OCI-LY7 (cell line): ENCODE results near the gene METTL17. TPM values are rescaled to one million over a fixed set of nuclear protein-coding genes. Genes with fewer than 3 reads are reported as not detected.

Source experiments
- BruUV-seq: library from RNA; stranded (reverse); fragments of 400-500 nt; replicated peaks from 2 replicates; lab custom pipeline; 2021; lab: Mats Ljungman, UMichigan
- CTCF ChIA-PET: fragments of 300-600 bp; sonication (Branson Sonifier 250); formaldehyde crosslinking; loops from one replicate; lab custom pipeline; 2022; ENCODE audit warnings: antibody characterized with exemption; ENCODE audit not compliant: unreplicated experiment; lab: Charles Lee
- POLR2A ChIA-PET: fragments of 300-600 bp; sonication (Branson Sonifier 250); formaldehyde crosslinking; loops from one replicate; lab custom pipeline; 2022; ENCODE audit warnings: antibody characterized with exemption; lab: Charles Lee
- DNase-seq: peaks from one replicate; pipeline ENCODE4 v3.0.0-alpha.2; 2015; ENCODE audit warnings: low spot score
- H2AFZ ChIP-seq: fragments of 200-600 bp; sonication (generic), shearing (Covaris generic); 2 replicates; pipeline ENCODE4 v1.6.1; 2014; ENCODE audit warnings: mild to moderate bottlenecking, antibody characterized with exemption, low read length, moderate library complexity
- H3K27ac ChIP-seq: fragments of 200-600 bp; sonication (generic); 2 replicates; pipeline ENCODE4 v1.5.1; 2014; ENCODE audit warnings: mixed run types, low read depth, mild to moderate bottlenecking, moderate library complexity, low read length, inconsistent platforms; ENCODE audit not compliant: poor library complexity, severe bottlenecking
- H3K36me3 ChIP-seq: fragments of 200-600 bp; sonication (generic); 2 replicates; pipeline ENCODE4 v1.6.1; 2014; ENCODE audit warnings: mild to moderate bottlenecking, antibody characterized with exemption, low read length, moderate library complexity, mixed read lengths; ENCODE audit not compliant: insufficient read depth
- H3K4me1 ChIP-seq: fragments of 200-600 bp; sonication (generic); 2 replicates; pipeline ENCODE4 v1.5.1; 2014; ENCODE audit warnings: mild to moderate bottlenecking, low read length; ENCODE audit not compliant: insufficient read depth, poor library complexity, severe bottlenecking
- H3K4me2 ChIP-seq: fragments of 200-600 bp; sonication (generic); 2 replicates; pipeline ENCODE4 v1.6.1; 2014; ENCODE audit warnings: mild to moderate bottlenecking, low read length
- H3K4me3 ChIP-seq: fragments of 200-600 bp; sonication (generic); 2 replicates; pipeline ENCODE4 v1.5.1; 2014; ENCODE audit warnings: mild to moderate bottlenecking, low read depth, low read length; ENCODE audit not compliant: poor library complexity, severe bottlenecking
- H3K79me2 ChIP-seq: fragments of 200-600 bp; sonication (generic); 2 replicates; pipeline ENCODE4 v1.6.1; 2016; ENCODE audit warnings: low read depth, mild to moderate bottlenecking, low read length, moderate library complexity, mixed read lengths; ENCODE audit not compliant: insufficient read depth
- H3K9me2 ChIP-seq: fragments of 200-600 bp; sonication (generic); 2 replicates; pipeline ENCODE4 v1.6.1; 2016; ENCODE audit warnings: mild to moderate bottlenecking, low read length, mixed read lengths; ENCODE audit not compliant: insufficient read depth
- H3K9me3 ChIP-seq: fragments of 200-600 bp; sonication (generic); 2 replicates; pipeline ENCODE4 v1.6.1; 2014; ENCODE audit warnings: mild to moderate bottlenecking, mixed run types, low read length, mixed read lengths
- H4K20me1 ChIP-seq: fragments of 200-600 bp; sonication (generic); 2 replicates; pipeline ENCODE4 v1.6.1; 2014; ENCODE audit warnings: mild to moderate bottlenecking, antibody characterized with exemption, low read length, moderate library complexity, mixed read lengths; ENCODE audit not compliant: insufficient read depth
- EZH2phosphoT487 ChIP-seq: fragments of 200-600 bp; sonication (generic); IDR thresholded peaks from 2 replicates; pipeline ENCODE4 v1.6.1; 2018; ENCODE audit warnings: low read depth, borderline replicate concordance, mild to moderate bottlenecking, mixed run types, antibody characterized with exemption, low read length, moderate library complexity, mixed read lengths
- intact Hi-C: fragments of 100-400 bp; cut with micrococcal nuclease; formaldehyde crosslinking; loops from one replicate; pipeline ENCODE4 v1.10.0; 2022; ENCODE audit not compliant: unreplicated experiment
- total RNA-seq, 2 experiments: library from RNA; depleted of rRNA in 1 of 2; stranded (reverse); fragments of >200 nt in 1 of 2; shearing (Covaris generic) in 1 of 2; gene quantifications; 2 replicates each; pipeline ENCODE4 v1.2.3, GENCODE V29; 2014 to 2022
- TF ChIP-seq, protein P1 (sequence below): fragments of 200-600 bp; sonication (generic); conservative IDR thresholded peaks from 2 replicates; pipeline ENCODE4 v1.5.1; 2014; ENCODE audit warnings: mild to moderate bottlenecking, antibody characterized with exemption, low read length, moderate library complexity, mixed read lengths

The METTL17 gene
- total RNA-seq, 2 experiments from 2014 or later, result 92.0 to 117 TPM

DNA sequence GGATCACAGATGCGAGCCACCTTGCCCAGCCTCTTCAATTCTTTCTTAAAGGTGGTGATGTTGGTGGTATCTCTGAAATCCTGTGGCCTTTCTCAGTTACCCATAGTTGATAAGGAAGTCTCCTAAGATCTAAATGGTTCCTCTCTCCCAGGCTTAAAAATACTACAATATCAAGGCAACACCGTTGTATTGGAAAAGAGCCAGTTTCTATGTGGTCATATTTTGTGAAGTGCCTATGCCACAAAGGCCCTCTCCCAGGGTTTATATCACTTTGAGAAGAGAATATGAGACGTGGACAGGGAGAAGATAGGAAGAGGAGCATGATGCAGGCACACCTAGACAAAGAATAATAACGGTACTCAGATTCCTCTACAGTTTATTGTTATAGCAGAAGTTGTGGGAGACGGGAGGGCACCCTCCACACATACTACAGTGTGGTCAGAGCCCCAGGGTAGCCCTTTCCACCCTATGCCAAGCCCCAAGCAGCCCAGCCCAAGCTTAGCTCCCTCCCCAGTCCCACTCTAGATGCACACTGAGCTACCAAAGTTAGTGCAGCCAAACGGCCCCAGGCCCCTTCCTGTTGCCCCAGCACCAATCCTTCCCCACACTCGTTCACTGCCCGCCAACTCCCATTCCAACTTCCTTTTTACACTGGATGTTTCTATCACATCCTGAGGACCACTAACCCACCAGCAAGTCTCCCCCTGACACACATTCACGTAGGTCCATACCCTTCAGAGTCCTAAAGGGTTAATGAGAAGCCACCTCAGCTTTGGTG is 26.8 kb downstream of the METTL17 start:
- intact Hi-C loops, result no loop called here
- H3K4me3 ChIP-seq, result no peak overlapping the region
- H4K20me1 ChIP-seq, result no peaks in the 10 kb centered on the region
- no peaks in the 10 kb centered on the region for H3K9me3 ChIP-seq
- H3K27ac ChIP-seq, result no peak overlapping the region
- ChIA-PET CTCF (interaction anchor here (2.8 kb wide), 1 partner anchor 15 kb away, joined by 10 read pairs; no protein-coding TSS in a partner anchor), POLR2A (interaction anchor here (0.6 kb wide), 1 partner anchor 399 kb away, joined by 3 read pairs; no protein-coding TSS in a partner anchor)
- no peak overlapping the region for H2AFZ ChIP-seq
- no peaks in the 10 kb centered on the region for H3K36me3 ChIP-seq
- no peak for DNase-seq
- H3K9me2 ChIP-seq, result no peaks in the 10 kb centered on the region
- TF ChIP-seq, protein P1, sequence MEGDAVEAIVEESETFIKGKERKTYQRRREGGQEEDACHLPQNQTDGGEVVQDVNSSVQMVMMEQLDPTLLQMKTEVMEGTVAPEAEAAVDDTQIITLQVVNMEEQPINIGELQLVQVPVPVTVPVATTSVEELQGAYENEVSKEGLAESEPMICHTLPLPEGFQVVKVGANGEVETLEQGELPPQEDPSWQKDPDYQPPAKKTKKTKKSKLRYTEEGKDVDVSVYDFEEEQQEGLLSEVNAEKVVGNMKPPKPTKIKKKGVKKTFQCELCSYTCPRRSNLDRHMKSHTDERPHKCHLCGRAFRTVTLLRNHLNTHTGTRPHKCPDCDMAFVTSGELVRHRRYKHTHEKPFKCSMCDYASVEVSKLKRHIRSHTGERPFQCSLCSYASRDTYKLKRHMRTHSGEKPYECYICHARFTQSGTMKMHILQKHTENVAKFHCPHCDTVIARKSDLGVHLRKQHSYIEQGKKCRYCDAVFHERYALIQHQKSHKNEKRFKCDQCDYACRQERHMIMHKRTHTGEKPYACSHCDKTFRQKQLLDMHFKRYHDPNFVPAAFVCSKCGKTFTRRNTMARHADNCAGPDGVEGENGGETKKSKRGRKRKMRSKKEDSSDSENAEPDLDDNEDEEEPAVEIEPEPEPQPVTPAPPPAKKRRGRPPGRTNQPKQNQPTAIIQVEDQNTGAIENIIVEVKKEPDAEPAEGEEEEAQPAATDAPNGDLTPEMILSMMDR, result no peak
- no peak for TF ChIP-seq EZH2phosphoT487
- no TSS peak for BruUV-seq
- no peaks in the 10 kb centered on the region for H3K4me1 ChIP-seq
- no peak overlapping the region for H3K4me2 ChIP-seq
- H3K79me2 ChIP-seq, result no peaks in the 10 kb centered on the region

DNA sequence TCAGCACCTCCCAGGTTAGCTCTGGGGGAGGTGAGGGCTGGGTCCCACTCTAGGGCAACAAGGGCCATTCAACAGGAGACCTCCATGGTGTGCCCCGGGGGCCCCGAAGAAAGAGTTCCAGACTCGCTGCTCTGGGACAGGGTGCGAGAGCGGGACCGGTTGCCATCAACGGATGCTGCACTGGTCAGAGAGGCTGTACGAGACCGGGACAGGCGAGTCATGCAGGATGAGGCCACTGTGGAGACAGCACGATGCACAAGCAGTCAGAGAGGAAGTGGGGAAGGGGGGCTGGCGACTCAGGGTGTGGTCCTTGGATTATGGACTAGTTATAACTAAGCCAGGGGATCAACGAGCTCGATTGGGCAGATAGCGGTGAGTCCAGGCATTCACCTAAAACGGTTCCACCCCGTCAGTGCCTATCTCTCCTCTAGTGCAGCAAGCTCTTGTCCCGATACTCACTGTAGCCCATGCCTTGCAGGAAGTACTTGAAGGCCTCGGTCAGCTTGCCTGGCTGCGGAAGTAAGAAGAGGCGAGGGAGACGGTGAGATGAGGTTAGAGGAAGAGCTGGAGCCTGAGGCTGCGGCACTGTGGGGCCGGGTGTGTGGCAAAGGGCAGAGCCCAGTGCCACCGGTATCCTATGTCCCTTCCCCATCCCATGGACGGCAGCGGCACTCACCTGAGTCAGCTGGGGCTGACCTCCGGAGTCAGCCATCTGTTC is 27.9 kb downstream of the METTL17 start:
- CTCF ChIA-PET, result no interaction called here

More for the DNA sequence above, 27.9 kb downstream of the METTL17 start:
- no peak for DNase-seq
- Histone ChIP-seq H3K4me3 (no peak overlapping the region), H3K36me3 (no peaks in the 10 kb centered on the region), H3K9me2 (no peaks in the 10 kb centered on the region), H3K79me2 (no peaks in the 10 kb centered on the region), H3K4me1 (no peaks in the 10 kb centered on the region), H4K20me1 (no peaks in the 10 kb centered on the region), H3K4me2 (no peak overlapping the region), H3K9me3 (no peaks in the 10 kb centered on the region), H2AFZ (no peak overlapping the region), H3K27ac (no peak overlapping the region)
- TF ChIP-seq, protein P1, result no peak
- no peak for TF ChIP-seq EZH2phosphoT487
- POLR2A ChIA-PET, result interaction anchor here (0.6 kb wide), 1 partner anchor 1169 kb away, joined by 3 read pairs; no protein-coding TSS in a partner anchor
- intact Hi-C loops, result no loop called here
- BruUV-seq, result no TSS peak
